ENCODE results near the gene EML4. TPM values are rescaled to one million over a fixed set of nuclear protein-coding genes. Genes with fewer than 3 reads are reported as not detected.
A peak's percentile ranks its signal among the peaks of the same experiment; 100 is the strongest.

Gene EML4
- total and polyA plus RNA-seq, 2 of the 13 experiments (the other 11 are each of a cell fraction or from before 2014, with no cell fraction given): 243 to 476 TPM

DNA sequence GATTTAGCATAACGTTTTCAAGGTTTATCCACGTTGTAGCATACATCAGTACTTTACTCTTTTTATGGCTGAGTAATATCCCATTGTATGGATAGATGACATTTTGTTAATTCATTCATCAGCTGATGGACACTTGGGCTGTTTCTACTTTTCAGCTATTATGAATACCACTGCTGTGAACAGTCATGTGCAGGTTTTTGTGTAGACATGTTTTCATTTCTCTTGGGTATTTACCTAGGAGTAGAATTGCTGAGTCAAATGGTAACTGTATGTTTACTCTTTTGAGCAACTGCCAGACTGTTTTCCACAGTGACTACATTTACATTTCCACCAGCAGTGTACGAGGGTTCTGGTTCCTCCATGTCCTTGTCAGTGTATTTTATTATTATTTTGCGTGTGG, 158.0 kb downstream of the EML4 start (continued):
- TF ChIP-seq, protein P1, sequence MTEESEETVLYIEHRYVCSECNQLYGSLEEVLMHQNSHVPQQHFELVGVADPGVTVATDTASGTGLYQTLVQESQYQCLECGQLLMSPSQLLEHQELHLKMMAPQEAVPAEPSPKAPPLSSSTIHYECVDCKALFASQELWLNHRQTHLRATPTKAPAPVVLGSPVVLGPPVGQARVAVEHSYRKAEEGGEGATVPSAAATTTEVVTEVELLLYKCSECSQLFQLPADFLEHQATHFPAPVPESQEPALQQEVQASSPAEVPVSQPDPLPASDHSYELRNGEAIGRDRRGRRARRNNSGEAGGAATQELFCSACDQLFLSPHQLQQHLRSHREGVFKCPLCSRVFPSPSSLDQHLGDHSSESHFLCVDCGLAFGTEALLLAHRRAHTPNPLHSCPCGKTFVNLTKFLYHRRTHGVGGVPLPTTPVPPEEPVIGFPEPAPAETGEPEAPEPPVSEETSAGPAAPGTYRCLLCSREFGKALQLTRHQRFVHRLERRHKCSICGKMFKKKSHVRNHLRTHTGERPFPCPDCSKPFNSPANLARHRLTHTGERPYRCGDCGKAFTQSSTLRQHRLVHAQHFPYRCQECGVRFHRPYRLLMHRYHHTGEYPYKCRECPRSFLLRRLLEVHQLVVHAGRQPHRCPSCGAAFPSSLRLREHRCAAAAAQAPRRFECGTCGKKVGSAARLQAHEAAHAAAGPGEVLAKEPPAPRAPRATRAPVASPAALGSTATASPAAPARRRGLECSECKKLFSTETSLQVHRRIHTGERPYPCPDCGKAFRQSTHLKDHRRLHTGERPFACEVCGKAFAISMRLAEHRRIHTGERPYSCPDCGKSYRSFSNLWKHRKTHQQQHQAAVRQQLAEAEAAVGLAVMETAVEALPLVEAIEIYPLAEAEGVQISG (CRISPR knock-in tag; IDR thresholded peaks at IDR 0.05): no peak
- TF ChIP-seq EP300 (IDR thresholded peaks at IDR 0.05; ENCODE audit: low read depth in 2 of 2, low read length in 2 of 2) (peak in 1 of 2 experiments; percentile 34; a peak in 1 of 4 replicates), EP300 (CRISPR knock-in tag; IDR thresholded peaks at IDR 0.05; ENCODE audit: borderline replicate concordance) (no peak), ZNF44 (CRISPR knock-in tag; IDR thresholded peaks at IDR 0.05) (no peak), SRF (IDR thresholded peaks at IDR 0.05; ENCODE audit: low read depth, low read length) (no peak), ZIK1 (CRISPR knock-in tag; IDR thresholded peaks at IDR 0.05; ENCODE audit: borderline replicate concordance, low read depth) (no peak), ZNF883 (CRISPR knock-in tag; IDR thresholded peaks at IDR 0.05; ENCODE audit: not compliant biosample characterization) (no peak), ZNF232 (CRISPR knock-in tag; IDR thresholded peaks at IDR 0.05; ENCODE audit: borderline replicate concordance) (no peak), SIN3B (IDR thresholded peaks at IDR 0.05; ENCODE audit: low read length) (no peak), ATRX (CRISPR knock-in tag; IDR thresholded peaks at IDR 0.05; ENCODE audit: borderline replicate concordance) (no peak), HNRNPLL (IDR thresholded peaks at IDR 0.05; ENCODE audit: low read depth, low read length, poor library complexity, severe bottlenecking) (no peak), ZNF660 (CRISPR knock-in tag; IDR thresholded peaks at IDR 0.05; ENCODE audit: borderline replicate concordance, low read depth) (no peak)
- TF ChIP-seq, protein P2, sequence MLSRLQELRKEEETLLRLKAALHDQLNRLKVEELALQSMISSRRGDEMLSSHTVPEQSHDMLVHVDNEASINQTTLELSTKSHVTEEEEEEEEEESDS (CRISPR knock-in tag; IDR thresholded peaks at IDR 0.05; ENCODE audit: borderline replicate concordance): no peak
- TF ChIP-seq, protein P3, sequence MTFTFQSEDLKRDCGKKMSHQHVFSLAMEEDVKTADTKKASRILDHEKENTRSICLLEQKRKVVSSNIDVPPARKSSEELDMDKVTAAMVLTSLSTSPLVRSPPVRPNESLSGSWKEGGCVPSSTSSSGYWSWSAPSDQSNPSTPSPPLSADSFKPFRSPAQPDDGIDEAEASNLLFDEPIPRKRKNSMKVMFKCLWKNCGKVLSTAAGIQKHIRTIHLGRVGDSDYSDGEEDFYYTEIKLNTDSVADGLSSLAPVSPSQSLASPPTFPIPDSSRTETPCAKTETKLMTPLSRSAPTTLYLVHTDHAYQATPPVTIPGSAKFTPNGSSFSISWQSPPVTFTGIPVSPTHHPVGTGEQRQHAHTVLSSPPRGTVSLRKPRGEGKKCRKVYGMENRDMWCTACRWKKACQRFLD (CRISPR knock-in tag; IDR thresholded peaks at IDR 0.05; ENCODE audit: borderline replicate concordance): no peak
- TF ChIP-seq, protein P4, sequence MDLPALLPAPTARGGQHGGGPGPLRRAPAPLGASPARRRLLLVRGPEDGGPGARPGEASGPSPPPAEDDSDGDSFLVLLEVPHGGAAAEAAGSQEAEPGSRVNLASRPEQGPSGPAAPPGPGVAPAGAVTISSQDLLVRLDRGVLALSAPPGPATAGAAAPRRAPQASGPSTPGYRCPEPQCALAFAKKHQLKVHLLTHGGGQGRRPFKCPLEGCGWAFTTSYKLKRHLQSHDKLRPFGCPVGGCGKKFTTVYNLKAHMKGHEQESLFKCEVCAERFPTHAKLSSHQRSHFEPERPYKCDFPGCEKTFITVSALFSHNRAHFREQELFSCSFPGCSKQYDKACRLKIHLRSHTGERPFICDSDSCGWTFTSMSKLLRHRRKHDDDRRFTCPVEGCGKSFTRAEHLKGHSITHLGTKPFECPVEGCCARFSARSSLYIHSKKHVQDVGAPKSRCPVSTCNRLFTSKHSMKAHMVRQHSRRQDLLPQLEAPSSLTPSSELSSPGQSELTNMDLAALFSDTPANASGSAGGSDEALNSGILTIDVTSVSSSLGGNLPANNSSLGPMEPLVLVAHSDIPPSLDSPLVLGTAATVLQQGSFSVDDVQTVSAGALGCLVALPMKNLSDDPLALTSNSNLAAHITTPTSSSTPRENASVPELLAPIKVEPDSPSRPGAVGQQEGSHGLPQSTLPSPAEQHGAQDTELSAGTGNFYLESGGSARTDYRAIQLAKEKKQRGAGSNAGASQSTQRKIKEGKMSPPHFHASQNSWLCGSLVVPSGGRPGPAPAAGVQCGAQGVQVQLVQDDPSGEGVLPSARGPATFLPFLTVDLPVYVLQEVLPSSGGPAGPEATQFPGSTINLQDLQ (CRISPR knock-in tag; IDR thresholded peaks at IDR 0.05): no peak
- TF ChIP-seq, protein P5, sequence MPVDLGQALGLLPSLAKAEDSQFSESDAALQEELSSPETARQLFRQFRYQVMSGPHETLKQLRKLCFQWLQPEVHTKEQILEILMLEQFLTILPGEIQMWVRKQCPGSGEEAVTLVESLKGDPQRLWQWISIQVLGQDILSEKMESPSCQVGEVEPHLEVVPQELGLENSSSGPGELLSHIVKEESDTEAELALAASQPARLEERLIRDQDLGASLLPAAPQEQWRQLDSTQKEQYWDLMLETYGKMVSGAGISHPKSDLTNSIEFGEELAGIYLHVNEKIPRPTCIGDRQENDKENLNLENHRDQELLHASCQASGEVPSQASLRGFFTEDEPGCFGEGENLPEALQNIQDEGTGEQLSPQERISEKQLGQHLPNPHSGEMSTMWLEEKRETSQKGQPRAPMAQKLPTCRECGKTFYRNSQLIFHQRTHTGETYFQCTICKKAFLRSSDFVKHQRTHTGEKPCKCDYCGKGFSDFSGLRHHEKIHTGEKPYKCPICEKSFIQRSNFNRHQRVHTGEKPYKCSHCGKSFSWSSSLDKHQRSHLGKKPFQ (CRISPR knock-in tag; IDR thresholded peaks at IDR 0.05; ENCODE audit: insufficient replicate concordance): no peak
- TF ChIP-seq, protein P6, sequence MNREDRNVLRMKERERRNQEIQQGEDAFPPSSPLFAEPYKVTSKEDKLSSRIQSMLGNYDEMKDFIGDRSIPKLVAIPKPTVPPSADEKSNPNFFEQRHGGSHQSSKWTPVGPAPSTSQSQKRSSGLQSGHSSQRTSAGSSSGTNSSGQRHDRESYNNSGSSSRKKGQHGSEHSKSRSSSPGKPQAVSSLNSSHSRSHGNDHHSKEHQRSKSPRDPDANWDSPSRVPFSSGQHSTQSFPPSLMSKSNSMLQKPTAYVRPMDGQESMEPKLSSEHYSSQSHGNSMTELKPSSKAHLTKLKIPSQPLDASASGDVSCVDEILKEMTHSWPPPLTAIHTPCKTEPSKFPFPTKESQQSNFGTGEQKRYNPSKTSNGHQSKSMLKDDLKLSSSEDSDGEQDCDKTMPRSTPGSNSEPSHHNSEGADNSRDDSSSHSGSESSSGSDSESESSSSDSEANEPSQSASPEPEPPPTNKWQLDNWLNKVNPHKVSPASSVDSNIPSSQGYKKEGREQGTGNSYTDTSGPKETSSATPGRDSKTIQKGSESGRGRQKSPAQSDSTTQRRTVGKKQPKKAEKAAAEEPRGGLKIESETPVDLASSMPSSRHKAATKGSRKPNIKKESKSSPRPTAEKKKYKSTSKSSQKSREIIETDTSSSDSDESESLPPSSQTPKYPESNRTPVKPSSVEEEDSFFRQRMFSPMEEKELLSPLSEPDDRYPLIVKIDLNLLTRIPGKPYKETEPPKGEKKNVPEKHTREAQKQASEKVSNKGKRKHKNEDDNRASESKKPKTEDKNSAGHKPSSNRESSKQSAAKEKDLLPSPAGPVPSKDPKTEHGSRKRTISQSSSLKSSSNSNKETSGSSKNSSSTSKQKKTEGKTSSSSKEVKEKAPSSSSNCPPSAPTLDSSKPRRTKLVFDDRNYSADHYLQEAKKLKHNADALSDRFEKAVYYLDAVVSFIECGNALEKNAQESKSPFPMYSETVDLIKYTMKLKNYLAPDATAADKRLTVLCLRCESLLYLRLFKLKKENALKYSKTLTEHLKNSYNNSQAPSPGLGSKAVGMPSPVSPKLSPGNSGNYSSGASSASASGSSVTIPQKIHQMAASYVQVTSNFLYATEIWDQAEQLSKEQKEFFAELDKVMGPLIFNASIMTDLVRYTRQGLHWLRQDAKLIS (CRISPR knock-in tag; IDR thresholded peaks at IDR 0.05): 0 out of 2 replicates have a peak, but pooled peaks have one; percentile 5

Measured in HepG2 (cell line).